ENCODE measurements around the gene GSE1.
A peak's percentile ranks its signal among the peaks of the same experiment; 100 is the strongest.

Gene GSE1

DNA sequence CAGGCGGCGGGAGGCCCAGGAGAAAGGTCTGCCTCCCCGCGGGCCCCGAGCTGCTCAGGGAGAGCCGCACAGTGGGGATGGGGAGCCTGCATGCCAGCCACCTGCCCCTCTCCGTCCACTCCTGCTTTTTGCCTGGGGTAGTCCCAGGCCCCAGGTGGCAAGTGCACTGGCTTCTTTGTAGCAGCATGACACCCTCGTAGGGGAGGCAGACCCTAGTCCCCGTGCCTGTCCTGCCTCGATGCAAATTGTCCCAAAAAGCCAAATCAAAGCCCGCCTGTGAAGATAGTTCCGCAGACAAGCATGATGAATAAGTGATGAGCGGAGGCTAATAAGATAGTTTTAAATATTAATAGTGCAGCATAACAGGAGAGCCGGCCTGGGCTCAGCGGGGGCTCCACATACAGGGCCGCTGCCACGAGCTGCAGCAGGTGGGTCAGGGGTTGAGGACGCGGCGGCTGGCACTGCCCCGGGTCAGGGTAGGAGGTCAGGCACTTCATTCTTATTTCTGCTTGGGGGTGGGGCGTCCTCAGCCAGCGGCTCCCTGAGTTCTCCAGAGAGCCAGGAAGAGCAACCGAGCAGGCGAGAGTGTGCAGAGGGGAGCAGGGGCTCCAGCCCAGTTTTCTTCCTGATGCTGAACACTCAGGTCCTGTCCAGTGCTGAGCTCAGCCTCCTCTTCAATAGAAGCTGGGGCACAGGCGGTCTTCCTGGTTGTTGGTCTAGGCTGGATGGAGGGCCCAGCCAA, 48.8 kb downstream of the GSE1 start:
- no peak for DNase-seq (ENCODE audit: low spot score)

DNA sequence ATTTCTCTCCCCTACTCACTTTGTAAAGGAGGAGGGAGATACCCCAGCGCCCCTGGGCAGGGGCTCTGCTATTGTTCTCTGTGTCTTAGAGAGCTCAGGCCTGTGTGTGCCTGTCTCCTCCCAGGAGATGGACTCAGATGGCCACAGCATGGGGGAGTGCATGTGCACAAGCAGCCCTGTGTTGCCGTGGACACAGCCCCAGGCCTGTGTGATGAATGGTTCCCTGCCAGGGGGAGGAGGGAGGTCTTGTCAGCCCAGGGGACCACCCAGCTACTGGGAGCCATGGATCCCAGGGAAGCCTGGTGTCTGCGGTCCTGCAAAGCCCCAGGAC, 49.3 kb downstream of the GSE1 start:
- DNase-seq (ENCODE audit: low spot score): no peak

DNA sequence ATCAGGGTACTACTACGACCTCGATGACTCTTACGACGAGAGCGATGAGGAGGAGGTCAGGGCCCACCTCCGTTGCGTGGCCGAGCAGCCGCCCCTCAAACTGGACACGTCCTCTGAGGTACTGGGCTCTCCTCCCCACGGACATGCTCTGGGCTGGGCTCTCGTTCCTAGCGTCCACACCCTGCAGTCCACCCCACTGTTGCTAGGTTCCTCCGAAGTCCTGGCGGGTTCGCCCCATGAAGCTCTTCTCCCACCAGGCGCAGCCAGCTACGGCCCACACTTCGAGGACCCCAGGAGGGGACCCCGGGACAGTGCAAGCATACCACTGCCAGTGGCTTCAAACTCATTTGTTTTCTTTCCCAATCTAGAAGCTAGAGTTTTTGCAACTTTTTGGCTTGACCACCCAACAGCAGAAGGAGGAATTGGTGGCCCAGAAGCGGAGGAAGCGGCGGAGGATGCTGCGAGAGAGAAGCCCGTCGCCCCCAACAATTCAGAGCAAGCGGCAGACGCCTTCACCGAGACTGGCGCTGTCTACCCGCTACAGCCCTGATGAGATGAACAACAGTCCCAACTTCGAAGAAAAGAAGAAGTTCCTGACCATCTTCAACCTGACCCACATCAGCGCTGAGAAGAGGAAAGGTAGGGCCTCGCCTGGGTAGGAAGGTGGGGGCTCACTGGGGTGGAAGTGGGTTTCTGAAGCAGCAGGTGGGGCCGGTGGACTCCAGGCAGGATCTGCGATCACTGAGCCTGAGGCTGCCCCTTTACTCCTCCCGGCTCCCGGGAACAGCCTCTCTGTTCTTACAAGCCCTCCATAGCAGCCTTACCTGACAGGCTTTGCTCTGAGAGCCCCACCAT, 50.1 kb downstream of the GSE1 start:
- DNase-seq (ENCODE audit: low spot score): no peak

DNA sequence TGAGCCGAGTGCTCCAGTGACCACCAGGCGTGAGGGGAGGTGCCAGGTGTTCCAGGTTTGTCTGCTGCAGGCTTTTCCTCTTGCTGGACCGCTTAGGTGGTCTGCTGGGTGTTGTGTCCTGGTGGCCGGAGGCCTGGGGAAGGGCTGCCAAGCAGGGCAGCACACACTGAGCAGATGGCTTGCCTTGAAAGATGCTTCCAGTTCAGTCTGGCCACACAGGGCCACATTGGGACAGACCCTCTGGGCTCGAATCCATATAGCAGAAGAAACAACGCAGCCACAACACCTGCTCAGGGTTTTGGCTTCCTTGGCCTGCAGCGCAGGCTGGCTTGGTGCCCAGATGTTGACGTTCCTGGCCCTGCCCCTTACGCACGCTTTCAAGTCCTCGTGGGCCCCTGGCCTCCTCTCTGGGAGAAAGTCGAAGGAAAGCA, 50.8 kb downstream of the GSE1 start:
- DNase-seq (ENCODE audit: low spot score): no peak

DNA sequence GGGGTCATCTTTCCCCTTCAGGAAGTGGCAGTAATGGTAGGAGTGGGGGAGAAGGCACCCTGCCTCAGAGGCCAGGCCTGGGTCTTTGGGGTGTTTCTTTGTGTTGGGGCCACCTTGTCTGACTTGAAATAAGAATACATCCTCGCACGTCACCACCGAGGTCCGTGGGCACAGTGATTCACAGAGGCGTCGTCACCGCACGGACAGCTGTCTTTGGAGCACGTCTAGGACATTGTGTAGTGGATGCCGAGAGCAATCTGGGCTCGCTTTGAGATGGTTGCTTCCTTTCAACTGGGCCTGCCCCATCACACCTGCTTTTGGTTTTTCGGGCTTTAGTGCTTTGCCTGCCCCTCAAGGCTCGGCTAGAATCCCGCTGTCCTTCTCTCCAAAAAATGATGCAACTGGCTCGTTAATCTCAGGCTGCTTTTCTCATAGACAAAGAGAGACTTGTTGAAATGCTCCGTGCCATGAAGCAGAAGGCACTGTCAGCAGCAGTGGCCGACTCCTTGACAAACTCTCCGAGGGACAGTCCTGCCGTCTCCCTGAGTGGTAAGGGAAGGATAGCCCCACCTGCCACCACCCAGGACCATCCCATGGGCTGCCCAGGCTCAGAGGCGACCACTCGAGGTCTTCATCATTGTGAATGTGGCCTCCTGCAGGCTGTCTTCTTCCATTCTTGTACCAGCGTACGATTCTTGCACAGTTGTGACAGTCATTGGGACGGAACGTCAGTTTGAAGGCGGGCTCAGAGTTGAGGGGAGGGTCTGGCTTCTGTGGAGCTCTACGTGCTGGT, 51.7 kb downstream of the GSE1 start:
- no peak for DNase-seq (ENCODE audit: low spot score)

DNA sequence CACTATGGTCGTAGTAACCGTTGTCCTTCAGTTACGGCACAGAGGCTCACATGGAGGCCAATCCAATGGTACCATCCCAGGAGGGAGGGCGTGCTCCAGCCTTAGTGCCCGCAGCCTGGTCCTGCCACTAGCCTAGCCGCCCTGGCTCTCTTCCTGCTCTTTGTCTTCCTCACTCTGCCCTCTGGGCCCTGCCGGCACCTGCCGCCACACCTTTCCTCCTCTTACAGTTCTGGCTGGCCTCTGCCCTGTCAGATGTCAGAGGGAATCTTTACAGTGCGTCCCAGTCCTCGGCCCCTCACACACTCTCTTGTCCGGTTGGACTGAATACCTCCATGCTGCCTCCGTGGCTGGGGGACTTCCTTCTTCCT, 52.2 kb downstream of the GSE1 start:
- DNase-seq (ENCODE audit: low spot score): no peak

DNA sequence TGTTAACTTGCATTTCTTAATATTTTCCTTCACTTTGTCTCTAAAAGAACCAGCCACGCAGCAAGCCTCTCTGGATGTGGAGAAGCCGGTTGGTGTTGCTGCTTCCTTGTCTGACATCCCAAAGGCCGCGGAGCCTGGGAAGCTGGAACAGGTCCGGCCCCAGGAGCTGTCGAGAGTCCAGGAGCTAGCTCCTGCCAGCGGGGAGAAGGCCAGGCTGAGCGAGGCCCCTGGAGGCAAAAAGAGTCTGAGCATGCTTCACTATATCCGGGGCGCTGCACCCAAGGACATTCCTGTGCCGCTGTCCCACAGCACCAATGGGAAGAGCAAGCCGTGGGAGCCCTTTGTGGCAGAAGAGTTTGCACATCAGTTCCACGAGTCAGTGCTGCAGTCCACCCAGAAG, 52.8 kb downstream of the GSE1 start:
- no peak for DNase-seq (ENCODE audit: low spot score)

DNA sequence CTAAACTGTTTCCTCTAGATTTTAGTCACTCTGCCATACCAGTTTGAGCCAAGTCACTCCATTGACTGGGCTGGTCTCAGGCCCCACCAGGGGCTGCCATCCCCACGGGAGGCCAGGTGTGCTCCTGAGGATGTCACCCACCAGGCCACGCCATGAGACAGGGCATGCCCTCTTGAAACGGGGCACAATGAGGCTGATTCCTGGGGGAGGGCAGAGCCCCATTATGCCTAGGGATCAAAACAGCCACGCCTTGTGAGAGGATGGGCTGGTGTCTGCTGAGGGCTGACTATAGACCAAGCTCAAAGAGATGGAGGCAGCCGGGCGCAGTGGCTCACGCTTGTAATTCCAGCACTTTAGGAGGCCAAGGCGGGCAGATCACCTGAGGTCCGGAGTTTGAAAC, 54.1 kb downstream of the GSE1 start:
- DNase-seq (ENCODE audit: low spot score): no peak

DNA sequence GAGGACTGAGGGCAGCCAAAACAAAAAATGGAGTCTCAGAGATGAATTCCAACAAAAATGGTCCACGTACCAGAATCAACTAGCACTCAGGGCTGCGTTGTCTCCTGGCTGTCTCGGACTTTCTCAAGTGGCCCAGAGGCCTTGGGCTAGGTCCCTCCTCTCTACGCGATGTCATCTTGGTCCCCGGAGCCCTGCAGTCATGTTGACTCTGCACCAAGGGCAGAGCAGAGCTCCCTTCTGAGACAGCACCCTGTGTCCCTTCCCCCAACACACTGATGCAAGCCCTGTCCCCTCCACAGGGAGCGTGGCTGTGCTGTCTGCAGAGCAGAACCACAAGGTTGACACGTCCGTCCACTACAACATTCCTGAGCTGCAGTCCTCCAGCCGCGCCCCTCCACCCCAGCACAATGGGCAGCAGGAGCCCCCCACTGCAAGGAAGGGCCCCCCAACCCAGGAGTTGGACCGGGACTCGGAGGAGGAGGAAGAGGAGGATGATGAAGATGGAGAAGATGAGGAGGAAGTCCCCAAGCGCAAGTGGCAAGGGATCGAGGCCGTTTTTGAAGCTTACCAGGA, 54.8 kb downstream of the GSE1 start:
- DNase-seq (ENCODE audit: low spot score): no peak

DNA sequence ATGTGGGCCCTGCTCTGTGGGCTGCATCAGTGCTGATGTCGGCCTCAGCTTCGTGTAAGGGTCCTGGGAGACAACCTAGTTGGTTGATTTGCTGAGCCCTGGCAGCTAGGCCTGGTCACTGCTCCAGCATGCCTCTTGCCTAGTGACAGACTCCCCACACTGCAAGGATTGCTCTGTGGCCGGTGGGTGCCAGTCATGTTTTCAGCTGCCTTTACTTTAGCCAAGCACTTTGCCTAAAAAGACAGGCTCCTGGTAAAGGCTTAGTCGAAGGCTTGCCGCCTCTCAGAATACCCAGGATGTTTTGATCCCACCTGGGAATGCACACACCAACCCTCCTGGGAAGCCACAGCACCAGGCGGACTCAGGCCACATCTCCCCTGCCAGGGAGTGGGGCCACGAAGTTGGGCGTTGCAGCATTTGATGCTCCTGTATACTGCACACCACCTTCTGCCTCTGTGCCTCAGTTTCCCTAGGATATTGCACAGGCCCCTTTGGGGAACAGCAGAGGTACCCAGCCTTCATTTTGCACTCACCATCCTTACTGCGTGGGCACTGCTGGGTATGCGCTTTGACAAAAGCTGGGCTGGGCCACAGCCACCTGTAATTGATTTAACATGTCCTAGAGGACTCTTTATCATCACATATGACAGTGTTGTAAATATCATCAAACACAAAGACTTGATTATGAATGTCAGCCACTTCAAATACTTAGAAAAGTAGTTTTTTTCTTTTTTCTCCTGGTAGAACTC, 55.7 kb downstream of the GSE1 start:
- DNase-seq (ENCODE audit: low spot score): no peak

DNA sequence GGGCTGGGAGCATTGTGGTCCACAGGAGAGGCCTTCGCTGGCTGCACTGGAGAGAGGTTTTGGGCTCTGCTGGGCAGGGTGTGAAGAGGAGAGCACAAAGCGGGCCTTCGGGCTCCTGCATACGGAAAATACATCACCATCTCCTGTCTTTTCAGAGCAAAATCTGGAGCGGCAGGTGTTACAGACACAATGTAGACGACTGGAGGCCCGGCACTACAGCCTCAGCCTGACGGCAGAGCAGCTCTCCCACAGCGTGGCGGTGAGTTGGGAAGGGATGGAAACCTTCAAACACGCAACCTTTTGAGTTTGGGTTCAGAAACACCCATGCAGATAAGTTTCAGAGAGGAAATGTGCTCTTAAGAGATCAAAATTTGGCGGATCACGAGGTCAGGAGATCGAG, 57.7 kb downstream of the GSE1 start:
- no peak for DNase-seq (ENCODE audit: low spot score)

DNA sequence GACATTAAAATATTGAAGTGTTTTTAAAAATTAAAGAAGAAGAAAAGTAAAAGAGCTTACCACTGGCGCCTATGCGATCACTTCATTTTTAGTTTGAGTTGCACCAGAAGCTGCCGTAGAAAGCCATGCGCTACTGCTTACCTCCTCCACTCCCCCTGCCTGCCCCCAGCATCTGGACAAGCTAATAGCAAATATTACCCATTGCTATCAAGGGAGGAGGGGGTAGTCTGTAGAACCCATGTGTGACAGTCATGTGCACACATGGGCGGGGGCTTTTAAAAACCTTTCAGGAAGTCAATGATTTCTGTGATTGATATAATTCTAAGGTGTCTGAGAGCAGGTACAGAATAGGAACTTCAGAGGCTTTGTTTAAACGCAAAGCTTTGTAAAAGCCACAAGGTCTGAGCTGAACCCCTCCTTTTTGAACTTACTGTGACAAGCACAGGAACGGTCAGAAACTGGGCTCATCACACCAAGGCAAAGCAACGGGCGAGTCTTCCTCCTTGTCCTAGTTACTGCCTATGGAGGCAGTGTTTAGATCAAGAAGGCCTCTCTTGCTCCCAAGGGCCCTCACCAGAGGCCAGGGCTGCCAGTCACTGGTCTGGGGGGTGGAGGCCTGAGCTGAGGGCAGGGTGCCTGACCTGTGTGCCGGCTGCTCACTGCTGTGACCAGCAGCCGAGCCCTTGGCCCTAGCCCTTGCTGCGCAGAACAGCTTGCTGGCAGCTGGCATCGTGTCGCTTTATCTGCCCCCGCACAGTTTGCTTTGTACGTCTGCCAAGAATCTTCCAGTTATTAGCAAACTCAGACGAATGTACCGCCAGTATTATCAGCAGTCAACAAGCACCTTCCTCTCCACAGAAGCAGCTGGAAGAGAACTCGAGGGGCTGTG, 60.7 kb downstream of the GSE1 start:
- DNase-seq (ENCODE audit: low spot score): peak; percentile 20

DNA sequence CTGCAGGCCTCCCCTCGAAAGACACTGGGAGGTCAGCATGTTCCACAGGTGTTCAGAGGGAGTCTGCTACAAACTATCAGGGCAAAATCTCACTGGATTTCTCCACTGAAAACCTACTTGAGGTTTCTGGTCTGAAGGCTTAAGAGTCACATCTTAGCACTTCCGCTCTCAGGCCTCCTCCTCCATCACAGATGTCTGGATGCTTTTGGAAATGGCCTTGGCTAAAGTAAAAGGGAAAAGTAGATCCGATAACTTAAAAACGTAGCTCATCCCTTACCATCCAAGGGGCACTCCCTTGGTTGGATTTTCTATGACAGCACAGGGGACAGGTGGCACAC, 61.3 kb downstream of the GSE1 start:
- no peak for DNase-seq (ENCODE audit: low spot score)

DNA sequence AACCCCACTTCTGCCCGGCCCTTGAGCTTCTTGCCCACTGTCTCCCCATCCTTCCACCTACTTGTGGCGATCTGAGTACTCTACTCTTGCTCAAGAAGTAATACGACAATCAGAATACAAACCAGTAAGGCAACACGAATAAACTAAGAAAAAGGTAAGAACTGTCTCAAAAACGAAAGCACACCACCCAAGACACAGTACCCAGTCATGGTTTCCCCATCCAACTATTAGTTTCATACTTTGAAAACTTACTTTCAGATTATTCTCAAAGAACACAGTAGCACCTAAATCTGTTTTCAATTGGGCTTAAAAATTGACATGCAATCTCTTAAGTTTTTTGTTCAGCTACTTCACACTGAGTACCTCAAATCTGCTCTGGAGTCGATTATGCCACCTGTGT, 61.7 kb downstream of the GSE1 start:
- no peak for DNase-seq (ENCODE audit: low spot score)

DNA sequence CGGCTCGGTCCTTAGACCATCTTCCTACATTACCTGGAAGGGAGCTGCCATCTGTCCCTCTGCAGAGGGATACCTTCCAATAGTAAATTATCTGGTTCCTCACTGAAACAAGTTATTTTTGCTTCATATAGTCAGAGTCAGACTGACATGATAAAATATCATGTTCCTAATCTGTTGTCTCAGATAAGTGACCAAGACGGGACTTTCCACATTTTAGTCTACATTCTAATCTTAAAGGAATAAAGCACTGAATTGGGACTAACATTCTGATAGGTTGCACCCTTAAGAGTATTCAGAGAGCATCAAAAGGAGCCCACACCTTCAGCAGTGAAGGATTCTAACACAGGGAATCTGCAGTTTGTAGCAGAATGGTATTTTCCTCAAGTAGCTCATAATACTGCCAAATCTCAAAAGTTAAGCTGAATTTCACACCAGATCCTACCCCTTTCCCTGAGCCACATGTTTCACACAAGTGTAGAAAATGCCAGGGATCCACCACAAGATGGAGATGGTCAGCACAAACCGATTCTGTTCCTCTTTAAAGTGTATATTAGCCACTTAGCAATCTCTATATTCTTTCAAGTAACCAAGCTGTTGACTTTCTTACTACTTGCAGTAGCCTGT, 62.2 kb downstream of the GSE1 start:
- peak; percentile 44 for DNase-seq (ENCODE audit: low spot score)

DNA sequence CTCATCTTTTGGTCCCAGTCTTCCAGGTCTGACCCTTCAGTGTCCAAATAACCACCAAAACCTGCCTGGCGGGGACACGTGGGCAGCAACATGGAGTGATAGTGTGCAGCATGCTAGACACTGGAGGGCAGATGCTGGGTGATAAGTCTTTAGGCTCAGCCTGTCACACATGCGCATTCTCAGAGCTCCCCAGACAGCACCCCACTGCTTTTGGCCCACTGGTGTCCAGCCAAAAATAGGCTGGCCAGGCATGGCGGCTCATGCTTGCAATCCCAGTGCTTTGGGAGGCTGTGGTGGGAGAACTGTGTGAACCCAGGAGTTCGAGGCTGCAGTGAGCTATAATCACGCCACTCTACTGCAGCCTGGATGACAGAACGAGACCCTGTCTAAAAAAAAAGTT, 63.3 kb downstream of the GSE1 start:
- no peak for DNase-seq (ENCODE audit: low spot score)

DNA sequence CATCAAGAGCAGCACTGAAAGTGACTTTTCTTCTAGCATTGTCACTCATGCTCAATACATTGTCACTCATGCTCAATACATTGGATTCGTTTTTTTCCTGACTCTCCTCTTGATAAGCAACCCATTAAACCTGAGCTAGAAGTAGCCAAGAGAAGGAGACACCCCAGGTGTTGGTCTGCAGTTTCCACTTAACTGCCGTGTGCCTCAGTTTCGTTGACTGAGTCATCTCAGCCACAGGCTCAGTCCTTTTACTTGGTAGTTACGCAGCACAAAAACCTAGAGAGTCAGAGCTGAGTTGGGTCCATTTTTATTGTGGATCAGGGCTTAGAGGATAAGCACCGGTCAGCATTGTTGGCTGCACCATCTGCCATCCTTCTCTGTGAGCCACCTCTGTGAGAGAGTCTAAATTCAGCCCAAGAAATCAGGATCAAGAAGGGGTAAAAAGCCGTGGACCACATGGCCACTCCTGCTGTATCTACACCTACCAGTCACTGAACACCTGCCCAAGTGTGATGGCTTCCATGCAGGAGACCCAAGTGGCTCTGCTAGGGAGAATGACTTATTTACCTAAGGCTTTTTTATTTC, 64.4 kb downstream of the GSE1 start:
- no peak for DNase-seq (ENCODE audit: low spot score)

DNA sequence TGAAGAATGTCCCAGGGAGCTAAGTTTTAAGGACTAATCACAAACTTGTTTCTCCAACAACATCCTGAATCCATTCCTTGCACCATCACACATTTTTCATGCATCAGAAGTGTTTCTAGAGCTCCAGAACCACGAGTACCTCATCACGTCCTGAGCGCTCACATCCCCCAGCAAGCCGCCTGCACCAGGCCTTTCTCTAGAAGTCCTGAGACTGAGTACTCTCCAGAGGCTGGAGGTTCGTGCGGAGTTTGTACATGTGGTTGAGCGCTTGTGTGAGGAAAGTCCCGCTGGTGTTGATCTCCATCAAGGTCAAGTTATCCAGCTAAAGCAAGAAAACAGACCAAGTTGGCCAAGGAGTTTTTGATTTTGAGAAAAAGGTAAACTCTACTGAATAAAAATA, 64.9 kb downstream of the GSE1 start:
- DNase-seq (ENCODE audit: low spot score): no peak

DNA sequence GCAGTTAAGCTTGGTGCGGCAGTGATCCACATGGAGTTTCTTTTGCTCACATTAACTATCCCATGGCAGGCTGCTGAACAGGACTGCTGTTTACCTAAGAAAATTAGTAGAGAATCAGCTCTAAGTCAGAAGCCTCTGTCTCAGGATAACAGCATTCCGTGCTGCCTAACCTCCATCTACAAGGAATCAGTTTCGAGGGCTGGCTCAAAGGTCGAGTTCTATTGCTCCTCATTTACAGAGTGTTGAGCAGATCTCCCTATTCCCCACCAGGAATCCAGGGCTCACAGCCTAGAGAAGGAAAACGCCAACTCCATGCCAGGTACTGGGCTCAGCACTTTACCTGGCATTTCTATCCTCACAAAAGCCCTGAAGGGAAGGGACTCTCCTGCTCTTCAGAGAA, 65.7 kb downstream of the GSE1 start:
- no peak for DNase-seq (ENCODE audit: low spot score)

DNA sequence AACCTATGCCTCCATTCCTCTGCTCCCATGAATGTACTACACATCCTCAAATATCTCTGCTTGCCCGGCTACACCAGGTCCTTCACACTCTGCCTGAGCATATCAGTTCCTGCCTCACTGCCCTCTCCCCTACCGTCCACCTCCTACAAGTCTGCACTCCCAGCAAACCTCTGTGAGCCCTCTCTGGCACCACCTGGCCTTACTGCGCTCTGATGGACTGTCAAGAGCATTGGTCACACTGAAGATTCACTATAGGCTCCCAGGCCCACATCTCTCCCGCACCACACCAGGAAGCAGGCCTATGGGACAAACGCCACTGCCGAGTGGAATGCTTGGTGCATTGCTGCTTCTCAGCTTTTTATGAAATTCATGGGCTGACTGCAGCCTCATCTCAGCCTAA, 66.7 kb downstream of the GSE1 start:
- DNase-seq (ENCODE audit: low spot score): no peak
